HepG2 (cell line): ENCODE results near the gene INTS1. TPM values are rescaled to one million over a fixed set of nuclear protein-coding genes. Genes with fewer than 3 reads are reported as not detected.

ENCODE experiments used
- ATAC-seq: fragments of 200-7000 bp; cut with Tn5 transposase; 3 replicates; pipeline ENCODE4 v1.9.1; 2020; ENCODE audit warnings: mild to moderate bottlenecking, moderate library complexity
- BruUV-seq: library from RNA; stranded (reverse); fragments of 400-500 nt; replicated peaks from 2 replicates; lab custom pipeline; 2021; lab: Mats Ljungman, UMichigan
- CTCF ChIA-PET: fragments of 300-600 bp; formaldehyde crosslinking; extraction: SDS; loops from one replicate; lab custom pipeline; 2021; ENCODE audit warnings: low total read pairs, inconsistent platforms, low intra/inter-chr PET ratio; lab: Yijun Ruan, JAX
- POLR2A ChIA-PET: fragments of 350-600 bp; sonication (Branson Sonifier 250); formaldehyde crosslinking; loops from one replicate; lab custom pipeline; 2020; ENCODE audit warnings: antibody characterized with exemption, inconsistent platforms; lab: Yijun Ruan, JAX
- DNase-seq: peaks from one replicate; pipeline ENCODE4 v3.0.0-alpha.2; 2015; ENCODE audit warnings: low spot score
- FAIRE-seq: peaks from 3 replicates; lab custom pipeline; 2011; peaks lifted over from hg19 to GRCh38; lab: Jason Lieb, UNC
- H2AFZ ChIP-seq: one replicate; pipeline ENCODE4 v1.6.1; 2011; ENCODE audit warnings: low read length, inconsistent platforms
- H3K27ac ChIP-seq: fragments of 300-600 bp; 3 replicates; pipeline ENCODE4 v1.8.0; 2011; ENCODE audit warnings: mixed run types, mild to moderate bottlenecking, mixed read lengths, low read length, inconsistent platforms; ENCODE audit not compliant: insufficient read depth; ENCODE audit errors: extremely low read length
- H3K27me3 ChIP-seq, 2 experiments: fragments of 200-600 bp in 1 of 2; 2 replicates in 1 of 2; 3 replicates in 1 of 2; pipeline versions ENCODE4 v1.6.0 to v1.8.0; 2011; ENCODE audit warnings: low read length in 2 of 2, mild to moderate bottlenecking in 2 of 2, moderate library complexity in 2 of 2, inconsistent platforms in 1 of 2; ENCODE audit not compliant: insufficient read depth in 2 of 2, control insufficient read depth in 1 of 2
- H3K36me3 ChIP-seq, 2 experiments: fragments of 200-600 bp in 1 of 2; replicated peaks in 1 of 2; 2 replicates in 1 of 2; 3 replicates in 1 of 2; pipeline versions ENCODE4 v1.5.1 to v1.8.0; 2011; ENCODE audit warnings: low read length in 2 of 2, inconsistent platforms in 1 of 2; ENCODE audit not compliant: insufficient read depth in 2 of 2, control insufficient read depth in 1 of 2
- H3K4me1 ChIP-seq: 2 replicates; pipeline ENCODE4 v1.5.1; 2012; ENCODE audit warnings: low read length, inconsistent platforms; ENCODE audit not compliant: insufficient read depth
- H3K4me2 ChIP-seq: 2 replicates; pipeline ENCODE4 v1.6.0; 2011; ENCODE audit warnings: low read depth, low read length, inconsistent platforms
- H3K4me3 ChIP-seq, 3 experiments: fragments of 200-600 bp in 1 of 3; sonication (generic), shearing (Covaris generic) in 1 of 3; replicated peaks in 1 of 3; 2 replicates each; pipeline ENCODE4 v1.5.1; 2011 to 2016; ENCODE audit warnings: low read length in 3 of 3, inconsistent platforms in 2 of 3, low read depth in 2 of 3, mild to moderate bottlenecking in 2 of 3, control low read depth in 1 of 3, mixed read lengths in 1 of 3; ENCODE audit not compliant: insufficient read depth in 1 of 3
- H3K79me2 ChIP-seq: one replicate; pipeline ENCODE4 v1.6.1; 2011; ENCODE audit warnings: low read length, inconsistent platforms; ENCODE audit not compliant: insufficient read depth
- H3K9ac ChIP-seq: 2 replicates; pipeline ENCODE4 v1.6.0; 2011; ENCODE audit warnings: mild to moderate bottlenecking, low read depth, low read length, inconsistent platforms; ENCODE audit not compliant: insufficient read depth
- H3K9me3 ChIP-seq: 2 replicates; pipeline ENCODE4 v1.5.1; 2012; ENCODE audit warnings: mild to moderate bottlenecking, low read length
- H4K20me1 ChIP-seq: 2 replicates; pipeline ENCODE4 v1.6.0; 2011; ENCODE audit warnings: inconsistent platforms, mild to moderate bottlenecking, low read length, moderate library complexity; ENCODE audit not compliant: insufficient read depth
- CREB3 ChIP-seq: sonication (generic); formaldehyde crosslinking; IDR thresholded peaks from 2 replicates; pipeline ENCODE4 v1.5.0; 2020; ENCODE audit warnings: missing genetic modification reagents
- DPF2 ChIP-seq: sonication (generic); formaldehyde crosslinking; IDR thresholded peaks from 2 replicates; pipeline ENCODE4 v1.4.0; 2020; ENCODE audit warnings: mild to moderate bottlenecking, low read depth, missing genetic modification reagents, borderline replicate concordance
- HNF1B ChIP-seq: sonication (generic); formaldehyde crosslinking; IDR thresholded peaks from 2 replicates; pipeline ENCODE4 v1.5.1; 2020; ENCODE audit warnings: mild to moderate bottlenecking, moderate library complexity, missing genetic modification reagents
- KDM3A ChIP-seq: IDR thresholded peaks from 2 replicates; pipeline ENCODE4 v1.6.1; 2018; ENCODE audit warnings: low read depth, missing compliant biosample characterization
- PITX1 ChIP-seq: sonication (generic); formaldehyde crosslinking; IDR thresholded peaks from 2 replicates; pipeline ENCODE4 v1.5.1; 2020; ENCODE audit warnings: mild to moderate bottlenecking, missing genetic modification reagents
- ZBTB38 ChIP-seq: sonication (generic); formaldehyde crosslinking; IDR thresholded peaks from 2 replicates; pipeline ENCODE4 v1.5.1; 2020; ENCODE audit warnings: mild to moderate bottlenecking, missing genetic modification reagents
- ZSCAN21 ChIP-seq: sonication (generic); formaldehyde crosslinking; IDR thresholded peaks from 2 replicates; pipeline ENCODE4 v1.8.0; 2022; ENCODE audit warnings: mild to moderate bottlenecking, missing genetic modification reagents, moderate library complexity, borderline replicate concordance
- WGBS: methylation state at CpG from one replicate; pipeline ENCODE4 v1.1.6; 2017; ENCODE audit warnings: low lambda C conversion rate; 5-methylcytosine and 5-hydroxymethylcytosine counted together
- in situ Hi-C: cut with HindIII; loops from 2 replicates; pipeline ENCODE4 v1.10.0; 2017; ENCODE audit warnings: low pct_unique_long_range_greater_than_20kb; ENCODE audit not compliant: extremely low pct_ligation_motif_present
- intact Hi-C: fragments of 100-400 bp; cut with micrococcal nuclease; formaldehyde crosslinking; loops from one replicate; pipeline ENCODE4 v1.10.0; 2022; ENCODE audit not compliant: unreplicated experiment
- polyA plus RNA-seq, 8 experiments: library from polyadenylated mRNA; depleted of rRNA in 3 of 8; stranded (reverse) in 7 of 8; unstranded in 1 of 8; fragments of >200 nt; fragmentation: Illumina TruSeq in 4 of 8; extraction: Trizol in 4 of 8; gene quantifications; 2 replicates each; pipeline versions ENCODE4 v1.2.1 to v1.2.3, GENCODE V29; 2011 to 2016; ENCODE audit warnings: low read depth in 4 of 8, missing spikeins in 1 of 8, mixed read lengths in 1 of 8; ENCODE audit not compliant: insufficient read depth in 1 of 8
- total RNA-seq, 5 experiments: library from RNA; depleted of rRNA; stranded (reverse); fragments of >200 nt; fragmentation: Illumina TruSeq; extraction: Trizol; gene quantifications; 2 replicates each; pipeline ENCODE4 v1.2.3, GENCODE V29; 2016; ENCODE audit warnings: low read depth in 1 of 5
- TF ChIP-seq, protein P1 (sequence below): sonication (generic); formaldehyde crosslinking; IDR thresholded peaks from 2 replicates; pipeline ENCODE4 v1.9.0; 2022; ENCODE audit warnings: missing genetic modification reagents, mild to moderate bottlenecking, borderline replicate concordance
- TF ChIP-seq, protein P2 (sequence below): sonication (generic); formaldehyde crosslinking; IDR thresholded peaks from 2 replicates; pipeline ENCODE4 v1.5.0; 2020; ENCODE audit warnings: mild to moderate bottlenecking, missing genetic modification reagents, moderate library complexity

The INTS1 gene
- total and polyA plus RNA-seq, 2 of the 13 experiments (the other 11 are each of a cell fraction or from before 2014, with no cell fraction given), result 13.7 to 29.0 TPM

- TF ChIP-seq CREB3 (no peak), DPF2 (CRISPR knock-in tag) (no peak)
These were observed 34.5 kb upstream of the INTS1 start (continued) for GRCh38 chr7:1538544-1539180.

DNA sequence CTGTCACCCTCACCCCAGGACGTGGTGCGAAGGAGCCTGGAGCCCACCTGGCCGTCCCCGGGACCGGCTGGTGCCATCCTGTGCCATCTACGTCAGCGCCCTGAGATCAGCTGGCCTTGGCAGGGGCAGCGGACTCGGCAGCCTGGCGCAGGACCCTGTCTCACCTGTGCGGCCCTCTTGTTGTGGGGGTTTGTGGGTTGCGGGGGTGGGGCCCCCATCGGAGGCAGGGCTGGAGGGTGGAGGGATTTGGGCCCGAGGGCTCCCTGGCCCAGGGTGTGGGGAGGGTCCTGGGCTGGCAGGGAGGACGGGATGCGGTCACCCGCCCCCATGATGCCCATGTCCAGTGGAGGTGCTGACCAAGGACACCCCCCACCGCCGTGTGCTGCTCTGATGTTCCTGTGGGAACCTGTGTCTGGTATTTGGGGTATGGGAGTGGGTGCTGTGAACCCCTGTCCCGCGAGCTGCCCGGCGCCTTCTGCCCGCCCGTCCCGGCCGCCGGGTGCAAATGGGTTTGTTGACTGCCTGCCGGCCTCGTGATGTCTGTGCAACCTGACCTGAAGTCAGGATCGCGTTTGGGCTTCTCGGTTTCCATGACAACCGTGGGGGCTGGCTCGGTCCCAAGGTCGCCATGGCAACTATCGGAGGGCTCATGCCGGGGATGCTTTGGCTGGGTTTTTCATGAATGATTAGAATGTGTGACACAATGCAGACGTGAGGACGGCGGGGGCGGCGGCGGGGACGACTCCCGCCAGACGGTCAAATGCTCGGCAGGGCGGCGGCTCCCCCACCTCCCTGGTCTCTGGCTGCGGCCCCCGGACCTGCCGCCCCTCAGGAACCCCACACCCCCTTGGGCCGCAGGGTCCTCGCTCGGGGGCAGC lies 33.6 kb upstream of the INTS1 start:
- DNase-seq (no peak), FAIRE-seq (no peak), ATAC-seq (no peak)
- ChIA-PET POLR2A (interaction anchor here (0.8 to 7.0 kb wide), 6 partner anchors 13 to 33 kb away, joined by 3 to 108 read pairs (median 8); partner anchors contain the start of genes PSMG3 and TMEM184A), CTCF (interaction anchor here (0.9 kb wide), 1 partner anchor 33 kb away, joined by 3 read pairs; no protein-coding TSS in a partner anchor)
- peaks cover 45% of the 10 kb centered on the region for H3K79me2 ChIP-seq
- H3K27me3 ChIP-seq, result no peaks in the 10 kb centered on the region
- H4K20me1 ChIP-seq, result peaks cover 14% of the 10 kb centered on the region; the same call in 1 of the 2 replicates
- peak overlapping the region; percentile 82 for H3K9ac ChIP-seq
- in situ Hi-C loops, result no loop called here
- H3K4me1 ChIP-seq, result peaks cover 47% of the 10 kb centered on the region
- TSS peak; percentile 73 for BruUV-seq
- H3K27ac ChIP-seq, result peak overlapping the region; percentile 85
- intact Hi-C loops, result loop anchor here (2.0 kb wide), 2 partner anchors 17 to 31 kb away; no protein-coding TSS in a partner anchor
- peak overlapping the region; percentile 83 for H3K4me2 ChIP-seq
- H2AFZ ChIP-seq, result no peak overlapping the region
- peak overlapping the region; percentile 33 to 68 (median 61); a peak in 4 of 6 replicates for H3K4me3 ChIP-seq
- no peaks in the 10 kb centered on the region for H3K9me3 ChIP-seq
- H3K36me3 ChIP-seq, result peaks cover 15 to 29% of the 10 kb centered on the region in 2 experiments; a peak in 4 of 5 replicates
- 89% methylated on average over 32 of the region's 56 CpGs for WGBS
- TF ChIP-seq HNF1B (CRISPR knock-in tag) (0 out of 2 replicates have a peak, but pooled peaks have one; percentile 1), ZBTB38 (peak; percentile 8; the same call in 1 of the 2 replicates), PITX1 (no peak), KDM3A (CRISPR knock-in tag) (0 out of 2 replicates have a peak, but pooled peaks have one; percentile 5), ZSCAN21 (CRISPR knock-in tag) (0 out of 2 replicates have a peak, but pooled peaks have one; percentile 13)
- TF ChIP-seq, protein P1, sequence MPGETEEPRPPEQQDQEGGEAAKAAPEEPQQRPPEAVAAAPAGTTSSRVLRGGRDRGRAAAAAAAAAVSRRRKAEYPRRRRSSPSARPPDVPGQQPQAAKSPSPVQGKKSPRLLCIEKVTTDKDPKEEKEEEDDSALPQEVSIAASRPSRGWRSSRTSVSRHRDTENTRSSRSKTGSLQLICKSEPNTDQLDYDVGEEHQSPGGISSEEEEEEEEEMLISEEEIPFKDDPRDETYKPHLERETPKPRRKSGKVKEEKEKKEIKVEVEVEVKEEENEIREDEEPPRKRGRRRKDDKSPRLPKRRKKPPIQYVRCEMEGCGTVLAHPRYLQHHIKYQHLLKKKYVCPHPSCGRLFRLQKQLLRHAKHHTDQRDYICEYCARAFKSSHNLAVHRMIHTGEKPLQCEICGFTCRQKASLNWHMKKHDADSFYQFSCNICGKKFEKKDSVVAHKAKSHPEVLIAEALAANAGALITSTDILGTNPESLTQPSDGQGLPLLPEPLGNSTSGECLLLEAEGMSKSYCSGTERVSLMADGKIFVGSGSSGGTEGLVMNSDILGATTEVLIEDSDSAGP, result 0 out of 2 replicates have a peak, but pooled peaks have one; percentile 35
- TF ChIP-seq, protein P2, sequence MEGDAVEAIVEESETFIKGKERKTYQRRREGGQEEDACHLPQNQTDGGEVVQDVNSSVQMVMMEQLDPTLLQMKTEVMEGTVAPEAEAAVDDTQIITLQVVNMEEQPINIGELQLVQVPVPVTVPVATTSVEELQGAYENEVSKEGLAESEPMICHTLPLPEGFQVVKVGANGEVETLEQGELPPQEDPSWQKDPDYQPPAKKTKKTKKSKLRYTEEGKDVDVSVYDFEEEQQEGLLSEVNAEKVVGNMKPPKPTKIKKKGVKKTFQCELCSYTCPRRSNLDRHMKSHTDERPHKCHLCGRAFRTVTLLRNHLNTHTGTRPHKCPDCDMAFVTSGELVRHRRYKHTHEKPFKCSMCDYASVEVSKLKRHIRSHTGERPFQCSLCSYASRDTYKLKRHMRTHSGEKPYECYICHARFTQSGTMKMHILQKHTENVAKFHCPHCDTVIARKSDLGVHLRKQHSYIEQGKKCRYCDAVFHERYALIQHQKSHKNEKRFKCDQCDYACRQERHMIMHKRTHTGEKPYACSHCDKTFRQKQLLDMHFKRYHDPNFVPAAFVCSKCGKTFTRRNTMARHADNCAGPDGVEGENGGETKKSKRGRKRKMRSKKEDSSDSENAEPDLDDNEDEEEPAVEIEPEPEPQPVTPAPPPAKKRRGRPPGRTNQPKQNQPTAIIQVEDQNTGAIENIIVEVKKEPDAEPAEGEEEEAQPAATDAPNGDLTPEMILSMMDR (CRISPR knock-in tag), result 0 out of 2 replicates have a peak, but pooled peaks have one; percentile 1
